EL (cell line): ENCODE data around the gene CADPS.

Experiments used
- DNase-seq: peaks from one replicate; pipeline ENCODE4 v3.0.0-alpha.2; 2016

CADPS gene

DNA sequence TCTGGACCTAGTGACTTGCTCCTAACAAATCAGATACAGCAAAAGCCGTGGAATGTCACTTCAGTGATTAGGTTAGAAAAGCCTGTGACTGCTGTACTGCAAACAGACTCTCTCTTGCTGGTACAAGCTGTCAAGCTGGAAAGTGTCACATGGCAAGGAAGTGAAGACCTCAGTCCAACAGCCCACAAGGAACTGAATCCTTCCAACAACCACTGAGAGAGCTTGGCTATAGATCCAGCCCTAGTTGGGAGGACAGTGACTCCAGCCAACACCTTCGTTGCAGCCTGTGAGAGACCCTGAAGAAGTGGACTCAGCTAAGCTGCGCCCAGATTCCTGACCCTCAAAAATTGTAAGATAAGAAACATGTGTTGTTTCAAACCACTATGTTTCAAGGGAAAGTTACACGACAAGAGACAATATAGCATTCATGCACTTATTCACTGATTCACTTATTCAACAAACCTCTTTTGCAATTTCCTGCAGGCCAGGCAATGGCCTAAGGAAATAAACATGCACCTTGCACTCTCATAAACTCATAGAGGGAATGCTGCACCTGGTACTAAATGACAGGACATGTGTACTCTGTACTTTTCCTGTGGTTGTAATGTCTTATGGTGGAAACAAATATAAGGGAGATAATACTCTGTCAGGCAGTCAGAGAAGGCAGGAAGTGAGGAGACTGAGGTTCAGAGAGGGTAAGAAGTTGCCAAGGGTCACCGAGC is 142.9 kb downstream of the CADPS start:
- no peak for DNase-seq

GRCh38 chr3:62727981-62728380 is 147.2 kb downstream of the CADPS start:
- DNase-seq = no peak

DNA sequence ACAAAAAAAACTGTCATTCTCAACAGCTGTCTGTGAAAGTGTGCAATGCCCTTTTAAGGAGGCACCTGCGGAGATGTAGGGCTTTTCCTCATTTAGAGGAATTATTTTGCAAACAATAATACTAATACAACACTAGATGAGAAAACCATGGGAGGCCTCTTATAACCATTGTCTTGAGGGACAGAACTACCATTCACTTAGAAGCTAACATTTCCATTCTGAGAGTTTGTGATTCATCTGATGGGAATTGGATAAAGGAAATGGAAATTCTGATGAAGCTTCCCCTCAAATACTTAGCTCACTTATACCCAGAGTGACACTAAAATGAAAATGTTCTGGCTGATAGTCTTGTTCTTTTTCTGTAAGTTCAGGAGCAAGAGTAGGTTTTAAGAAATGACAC is 147.7 kb downstream of the CADPS start:
- peak; percentile 1 for DNase-seq

DNA sequence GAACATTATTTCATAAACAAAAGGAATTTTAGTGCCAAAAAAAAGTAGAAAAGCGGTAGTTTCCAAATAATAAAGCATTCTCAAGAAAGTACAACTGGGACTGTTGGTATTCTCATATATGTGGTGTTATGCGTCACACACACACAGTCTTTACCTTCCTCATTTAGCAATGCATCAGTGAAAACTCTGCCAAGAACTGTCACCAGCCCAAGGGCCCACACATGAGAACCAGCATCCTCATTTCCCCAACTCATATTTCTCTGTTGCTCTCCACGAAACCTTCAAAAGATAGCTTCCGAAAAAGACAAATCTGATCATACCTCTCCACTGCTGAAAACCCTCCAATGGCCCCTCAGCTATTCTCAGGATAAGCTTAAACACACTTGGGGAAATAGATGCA is 150.7 kb downstream of the CADPS start:
- DNase-seq = no peak

DNA sequence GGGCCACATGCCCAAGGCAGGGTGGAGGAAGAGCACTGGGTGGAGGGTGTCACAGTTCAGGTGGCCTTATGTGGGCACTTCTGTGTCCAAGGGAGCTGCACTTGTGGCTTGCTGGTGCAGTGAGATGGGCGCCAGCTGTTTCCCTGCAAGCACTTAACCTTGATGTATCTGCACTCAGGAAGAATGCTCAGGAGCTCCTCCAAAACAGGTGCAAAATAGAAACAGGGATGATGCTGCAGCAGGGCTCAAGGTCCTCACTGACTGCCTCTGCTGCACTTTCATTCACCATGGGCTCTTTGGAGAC is 151.3 kb downstream of the CADPS start:
- DNase-seq = no peak

DNA sequence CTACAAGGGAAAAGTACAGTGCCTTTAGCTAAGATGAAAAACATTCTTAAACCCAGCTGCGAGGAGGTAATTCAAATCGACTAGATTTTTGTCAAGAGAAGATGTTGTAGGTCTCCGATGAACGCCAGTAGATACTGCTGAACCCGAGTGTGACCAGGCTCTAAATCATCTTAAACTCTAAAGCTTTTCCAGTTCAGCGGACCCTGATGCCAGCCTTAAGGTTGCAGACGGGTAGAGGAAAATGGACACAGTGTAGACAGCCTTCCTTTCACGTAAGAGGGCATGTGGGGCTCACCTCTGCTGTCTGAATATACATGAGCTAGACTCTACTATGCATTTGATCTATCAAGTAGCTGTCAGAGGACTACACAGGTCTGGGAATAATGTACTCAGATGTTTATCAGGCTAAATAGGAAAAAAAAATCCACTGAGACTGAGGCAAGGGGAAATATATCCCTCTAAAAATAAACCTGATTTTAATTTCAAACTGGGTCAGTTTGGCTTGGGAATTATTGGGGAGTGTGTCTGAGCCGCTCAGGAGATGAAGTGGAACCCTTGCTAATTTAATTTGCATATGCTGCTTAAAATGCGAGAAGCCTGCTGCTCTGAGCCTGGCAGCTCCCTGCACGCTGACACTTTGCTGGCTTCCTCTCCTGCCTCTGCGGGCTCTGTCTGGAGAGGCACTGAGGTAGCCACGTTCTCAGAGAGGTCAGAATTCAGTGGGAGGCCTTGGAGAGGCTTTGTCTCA is 151.9 kb downstream of the CADPS start:
- DNase-seq = no peak

DNA sequence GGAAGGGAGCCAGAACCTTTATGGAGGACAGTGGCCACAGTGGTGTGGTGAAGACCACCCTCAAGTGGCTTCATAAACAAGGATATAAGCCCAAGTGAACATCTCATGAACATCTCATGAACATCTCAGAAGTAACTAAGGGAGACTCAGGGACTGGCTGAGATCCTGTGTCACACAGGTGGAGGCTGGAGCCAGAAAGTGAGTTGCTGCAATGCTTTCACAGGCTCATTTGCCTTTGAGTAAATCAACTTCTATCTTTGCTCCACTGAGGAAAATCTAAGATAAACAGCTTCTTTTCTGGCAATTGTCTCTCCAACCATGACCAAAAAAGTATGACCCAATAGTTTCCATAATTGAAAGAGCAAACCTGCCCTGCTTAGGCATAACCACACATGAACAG is 152.9 kb downstream of the CADPS start:
- DNase-seq = no peak

DNA sequence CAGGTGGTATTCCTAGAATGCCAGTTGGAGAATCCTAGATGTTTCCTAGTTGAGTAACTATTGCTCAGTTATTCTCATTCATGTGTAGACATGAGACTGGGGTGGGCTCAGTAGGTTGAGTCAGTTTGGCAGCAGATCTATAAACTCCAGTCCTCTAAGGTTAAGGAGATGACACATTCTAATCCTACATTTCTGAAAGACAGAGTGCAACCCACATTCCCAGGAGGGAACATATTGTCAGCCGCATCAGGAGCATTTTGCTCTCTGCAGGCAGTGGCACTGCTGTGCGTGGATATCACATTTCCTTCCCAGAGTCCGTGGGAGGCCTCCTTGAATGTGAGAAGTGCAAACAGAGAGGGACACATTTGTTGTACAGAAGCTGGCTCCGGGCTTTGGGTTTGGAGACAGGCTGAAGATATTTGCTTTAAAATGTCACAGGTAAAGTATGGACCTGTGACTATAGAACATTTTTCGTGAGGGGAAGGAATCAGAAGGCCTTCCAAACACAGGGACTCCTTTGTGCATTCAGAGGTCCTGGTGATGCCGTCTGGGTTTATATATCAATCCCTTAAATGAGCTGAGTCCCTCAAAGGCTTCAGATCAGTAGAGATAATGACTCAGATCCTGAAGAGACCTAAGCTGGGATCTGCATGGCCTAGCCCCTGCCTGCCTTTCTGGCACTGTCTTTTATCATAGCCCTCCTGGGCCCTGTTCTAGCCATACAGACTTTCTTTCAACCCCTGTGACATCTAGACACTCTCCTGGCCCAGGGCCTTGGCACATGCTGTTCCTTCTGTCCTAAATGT is 156.5 kb downstream of the CADPS start:
- DNase-seq = no peak

GRCh38 chr3:62718011-62718410 is 157.2 kb downstream of the CADPS start:
- DNase-seq = no peak

GRCh38 chr3:62712746-62713145 is 162.5 kb downstream of the CADPS start:
- DNase-seq = no peak

GRCh38 chr3:62710751-62711150 is 164.5 kb downstream of the CADPS start:
- no peak for DNase-seq

- no peak for DNase-seq
Observed at GRCh38 chr3:62708638-62709373, 166.4 kb downstream of the CADPS start.

DNA sequence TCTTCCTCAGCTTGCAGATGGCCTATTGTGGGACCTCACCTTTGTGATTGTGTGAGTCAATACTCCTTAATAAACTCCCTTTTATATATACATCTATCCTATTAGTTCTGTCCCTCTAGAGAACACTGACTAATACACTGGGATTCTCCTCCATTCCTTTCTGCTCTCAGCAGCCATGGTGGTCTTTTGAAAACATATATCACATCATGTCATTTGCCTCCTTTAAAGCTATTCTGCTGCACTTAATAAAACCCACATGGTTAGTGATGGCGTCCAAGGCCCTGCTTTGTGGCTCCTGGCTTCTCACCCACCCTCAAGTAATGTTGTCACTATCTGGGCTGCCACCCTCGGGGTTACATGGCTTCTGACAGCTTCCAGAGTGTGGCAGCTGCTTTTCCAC is 169.5 kb downstream of the CADPS start:
- DNase-seq = no peak

- peak; percentile 2 for DNase-seq
Observed at GRCh38 chr3:62703451-62704167, 171.6 kb downstream of the CADPS start.

GRCh38 chr3:62700357-62700756 is 174.9 kb downstream of the CADPS start:
- no peak for DNase-seq

DNA sequence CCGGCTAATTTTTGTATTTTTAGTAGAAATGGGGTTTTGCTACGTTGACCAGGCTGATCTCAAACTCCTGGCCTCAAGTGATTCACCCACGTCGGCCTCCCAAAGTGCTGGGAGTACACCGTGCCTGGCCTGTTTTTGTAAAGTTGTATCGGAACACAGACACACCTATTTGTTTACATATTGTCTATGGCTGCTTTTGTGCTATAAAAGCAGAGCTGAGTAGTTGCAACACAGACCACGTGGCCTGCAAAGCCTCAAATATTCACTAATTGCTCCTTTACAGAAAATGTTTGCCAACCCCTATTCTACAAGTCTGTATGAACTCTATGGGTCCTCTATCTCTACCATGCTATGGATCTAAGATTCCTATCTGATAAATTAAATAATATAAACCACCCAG is 175.5 kb downstream of the CADPS start:
- DNase-seq = no peak

DNA sequence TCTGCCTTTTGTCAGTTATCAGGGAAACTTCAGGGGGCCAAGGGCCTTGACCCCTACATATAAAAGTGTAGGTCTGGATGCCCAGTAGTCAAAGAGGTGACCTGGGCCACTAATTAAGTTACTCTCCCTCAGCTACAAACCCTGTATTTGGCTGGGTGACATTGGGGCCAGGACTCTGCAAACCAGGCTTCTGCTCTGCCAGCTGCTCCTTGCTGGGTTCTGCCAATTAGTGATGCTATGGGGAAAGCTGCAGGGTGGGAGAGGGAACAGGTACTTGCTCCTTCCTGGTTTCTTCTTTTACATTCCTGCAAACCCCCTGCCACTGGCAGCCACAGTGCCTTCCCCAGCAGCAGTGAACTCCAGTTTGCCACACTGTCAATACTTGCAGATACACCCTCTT is 179.2 kb downstream of the CADPS start:
- no peak for DNase-seq

DNA sequence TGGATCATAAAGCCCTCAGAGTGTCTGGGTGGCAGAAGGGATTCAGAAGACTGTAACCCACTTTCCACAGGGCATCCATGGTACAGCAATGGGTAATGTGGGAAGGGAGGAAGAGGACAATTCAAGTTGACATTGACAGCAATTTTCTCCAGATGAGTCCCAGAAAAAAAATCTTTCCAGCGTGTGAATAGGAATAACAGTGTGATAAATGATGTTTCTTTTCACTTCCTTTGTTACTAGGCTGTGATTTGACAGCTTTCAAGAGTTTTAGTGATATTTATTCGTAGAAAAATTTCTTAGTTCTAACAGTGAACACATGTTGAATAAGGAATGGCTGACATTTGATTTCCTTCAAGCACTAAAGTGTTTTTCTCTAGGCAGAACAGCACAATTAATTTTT is 186.4 kb downstream of the CADPS start:
- no peak for DNase-seq

DNA sequence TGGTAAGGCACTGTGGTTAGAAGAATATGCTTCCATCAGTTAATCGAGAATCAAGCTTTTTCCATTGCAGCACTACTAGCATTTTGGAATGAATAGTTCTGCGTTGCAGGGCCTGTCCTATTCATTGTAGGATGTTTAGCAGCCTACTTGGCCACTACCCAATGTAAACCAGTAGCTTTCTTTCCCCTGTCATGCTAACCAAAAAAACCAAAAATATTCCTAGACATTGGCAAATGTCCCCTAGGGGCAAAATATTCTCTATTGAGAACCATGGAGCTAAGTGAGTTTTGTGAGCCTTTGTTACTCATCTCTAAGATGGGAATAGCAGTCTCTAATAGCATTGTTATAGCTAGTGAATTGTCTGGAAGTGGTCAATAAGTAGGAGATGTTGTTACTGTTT is 187.2 kb downstream of the CADPS start:
- peak; percentile 9 for DNase-seq

GRCh38 chr3:62686503-62687294 is 188.5 kb downstream of the CADPS start:
- no peak for DNase-seq

GRCh38 chr3:62682826-62683225 is 192.4 kb downstream of the CADPS start:
- no peak for DNase-seq

DNA sequence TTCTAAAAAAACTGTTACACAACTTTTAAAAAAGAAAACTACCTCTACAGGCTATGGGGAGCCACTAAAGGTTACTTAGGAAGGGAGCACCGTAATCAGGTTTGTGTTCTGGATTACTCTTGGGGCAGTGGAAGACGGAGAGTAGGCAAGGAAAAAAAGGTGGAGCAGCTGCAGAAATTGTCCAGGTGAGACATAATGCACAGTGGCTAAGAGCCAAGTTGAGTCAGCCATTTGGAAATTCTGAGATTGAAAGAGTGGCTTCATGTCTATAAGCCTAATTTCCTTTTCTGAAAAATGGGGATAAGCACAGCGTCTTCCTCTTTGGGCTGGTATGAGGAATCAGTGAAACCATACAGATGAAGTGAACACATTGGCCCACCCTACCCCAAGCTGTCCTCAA is 195.2 kb downstream of the CADPS start:
- no peak for DNase-seq
